GM18526 (cell line): Measurements from ENCODE around the gene NR1H3.
A peak's percentile ranks its signal among the peaks of the same experiment; 100 is the strongest.

Source experiments
- POLR2A ChIP-seq: IDR thresholded peaks from 3 replicates; pipeline ENCODE4 v1.6.1; 2011; ENCODE audit not compliant: insufficient read length; ENCODE audit errors: extremely low read depth

NR1H3 gene

GRCh38 chr11:47259232-47259977, 1.6 kb downstream of the NR1H3 start:
- no peak for TF ChIP-seq POLR2A

- no peak for TF ChIP-seq POLR2A
Observed at GRCh38 chr11:47260366-47260765, 2.6 kb downstream of the NR1H3 start.

GRCh38 chr11:47261291-47261800, 3.5 kb downstream of the NR1H3 start:
- TF ChIP-seq POLR2A: no peak

GRCh38 chr11:47264119-47264518, 6.3 kb downstream of the NR1H3 start:
- no peak for TF ChIP-seq POLR2A

- no peak for TF ChIP-seq POLR2A
Observed at GRCh38 chr11:47264521-47264920, 6.7 kb downstream of the NR1H3 start.

- no peak for TF ChIP-seq POLR2A
Observed at GRCh38 chr11:47267876-47268275, 10.1 kb downstream of the NR1H3 start.

GRCh38 chr11:47268448-47269001, 10.7 kb downstream of the NR1H3 start:
- no peak for TF ChIP-seq POLR2A

GRCh38 chr11:47269002-47269828, 11.4 kb downstream of the NR1H3 start:
- TF ChIP-seq POLR2A: no peak

- peak; percentile 85 for TF ChIP-seq POLR2A
Observed at GRCh38 chr11:47269829-47270305, 12.1 kb downstream of the NR1H3 start, which contains the start of gene MADD. Gene MADD (plus strand): TSS chr11:47270133.

GRCh38 chr11:47270331-47271271, 12.8 kb downstream of the NR1H3 start:
- TF ChIP-seq POLR2A: no peak

- TF ChIP-seq POLR2A: no peak
Observed at GRCh38 chr11:47271328-47271727, 13.5 kb downstream of the NR1H3 start.

GRCh38 chr11:47271961-47272661, 14.3 kb downstream of the NR1H3 start:
- TF ChIP-seq POLR2A: no peak

GRCh38 chr11:47272706-47273105, 14.9 kb downstream of the NR1H3 start:
- TF ChIP-seq POLR2A: no peak

GRCh38 chr11:47274495-47275235, 16.9 kb downstream of the NR1H3 start:
- TF ChIP-seq POLR2A: no peak

GRCh38 chr11:47276923-47277322, 19.1 kb downstream of the NR1H3 start:
- TF ChIP-seq POLR2A: no peak
